ENCODE measurements around the gene WDR77. TPM values are rescaled to one million over a fixed set of nuclear protein-coding genes. Genes with fewer than 3 reads are reported as not detected.

WDR77 gene
- total and polyA plus RNA-seq, 2 of the 4 experiments (the other 2 are of a cell fraction), result 80.8 to 87.0 TPM

GRCh38 chr1:111463029-111463683 is 14.1 kb upstream of the WDR77 start:
- no peak overlapping the region for H4K91ac ChIP-seq (ENCODE audit: insufficient read depth, low read depth, low read length)
- H4K8ac ChIP-seq (ENCODE audit: low read depth in 2 of 2, low read length in 2 of 2), result peak overlapping the region in 1 of 2 experiments; percentile 55; a peak in 2 of 4 replicates
- peaks cover 22% of the 10 kb centered on the region for H3K36me3 ChIP-seq (ENCODE audit: control insufficient read depth, insufficient read depth, low read length)
- no peaks in the 10 kb centered on the region for H3K9me3 ChIP-seq (ENCODE audit: control insufficient read depth, insufficient read depth, low read length)
- H3K18ac ChIP-seq (ENCODE audit: low read depth, low read length), result no peak overlapping the region
- no peak overlapping the region for H3K9ac ChIP-seq (ENCODE audit: low read depth, low read length)
- intact Hi-C loops (cut with micrococcal nuclease), result no loop called here
- peak overlapping the region; percentile 10; the same call in 1 of the 2 replicates for H3K14ac ChIP-seq (replicated peaks; ENCODE audit: low read depth, low read length)
- in situ Hi-C loops (cut with MboI; ENCODE audit: low sequenced_read_pairs), result no loop called here
- peak; percentile 84 for DNase-seq
- H2AK5ac ChIP-seq (ENCODE audit: low read depth, low read length), result 0 out of 2 replicates have a peak overlapping the region, but pooled peaks have one; percentile 29
- H3K56ac ChIP-seq (ENCODE audit: extremely low read depth, insufficient read depth, low read length), result no peak overlapping the region
- H3K79me1 ChIP-seq (ENCODE audit: low read depth in 1 of 2, low read length in 2 of 2), result peaks cover 0 to 4% of the 10 kb centered on the region in 2 experiments; a peak in 1 of 4 replicates
- H3K4me3 ChIP-seq (ENCODE audit: insufficient read depth, low read depth, low read length), result no peak overlapping the region
- dilution Hi-C loops (cut with HindIII; ENCODE audit: low sequenced_read_pairs, unreplicated experiment), result loop anchor here (25.0 kb wide), 1 partner anchor 299 kb away; the partner anchor contains the start of gene DDX20
- peak overlapping the region; percentile 4; the same call in 1 of the 2 replicates for H3K23ac ChIP-seq (ENCODE audit: low read depth, low read length)
- peak overlapping the region; percentile 16 for H3K4me2 ChIP-seq (ENCODE audit: low read depth, low read length)
- no peak overlapping the region for H2BK120ac ChIP-seq (ENCODE audit: low read depth, low read length)
- TF ChIP-seq MXI1 (IDR thresholded peaks at IDR 0.05; ENCODE audit: borderline replicate concordance, low read depth, low read length), result 0 out of 2 replicates have a peak, but pooled peaks have one; percentile 44
- no peak for TF ChIP-seq MAFK (IDR thresholded peaks at IDR 0.05; ENCODE audit: low read depth, low read length)
- no peak overlapping the region for H4K5ac ChIP-seq (ENCODE audit: low read depth, low read length)
- no peak overlapping the region for H2AFZ ChIP-seq (replicated peaks; ENCODE audit: low read length, poor library complexity)
- no peaks in the 10 kb centered on the region for H3K27me3 ChIP-seq (ENCODE audit: control insufficient read depth, insufficient read depth, low read length)
- H2BK5ac ChIP-seq (ENCODE audit: low read depth, low read length, poor library complexity, severe bottlenecking), result peak overlapping the region; percentile 55
- no peak overlapping the region for H2BK15ac ChIP-seq (ENCODE audit: low read depth, low read length)
- CTCF ChIA-PET, result interaction anchor here (0.6 to 1.4 kb wide), 3 partner anchors 10 to 192 kb away, joined by 3 to 6 read pairs (median 3); no protein-coding TSS in a partner anchor
- no TSS peak for BruUV-seq (replicated peaks)
- WGBS, 2 experiments (ENCODE audit: extremely low coverage in 2 of 2, insufficient read length in 1 of 2), result 0% methylated on average over 1 of the region's 4 CpGs; no CpG with 5 or more reads in 1 of the 2 experiments
- H2AK9ac ChIP-seq (replicated peaks; ENCODE audit: low read depth, low read length, poor library complexity), result no peak overlapping the region
- H3K4me1 ChIP-seq (ENCODE audit: control insufficient read depth, insufficient read depth, low read length), result no peaks in the 10 kb centered on the region
- H3K27ac ChIP-seq (ENCODE audit: insufficient read depth, low read length), result peak overlapping the region; percentile 51; the same call in 1 of the 2 replicates
- peaks cover 9% of the 10 kb centered on the region; the same call in 1 of the 2 replicates for H3K9me1 ChIP-seq (ENCODE audit: insufficient read depth, low read length)
- peak; percentile 81 for ATAC-seq (ENCODE audit: low read depth)
- POLR2A ChIA-PET (ENCODE audit: unreplicated experiment), result interaction anchor here (0.5 kb wide), 1 partner anchor 198 kb away, joined by 7 read pairs; no protein-coding TSS in a partner anchor
- H3K4ac ChIP-seq (ENCODE audit: low read depth, low read length), result no peak overlapping the region
- peaks cover 9% of the 10 kb centered on the region; the same call in 1 of the 2 replicates for H4K20me1 ChIP-seq (ENCODE audit: insufficient read depth, low read length)
- H2BK20ac ChIP-seq (ENCODE audit: low read depth, low read length), result no peak overlapping the region

Measured in IMR-90 (cell line).